HCT116 (cell line): ENCODE data around the gene EFCAB8. TPM values are rescaled to one million over a fixed set of nuclear protein-coding genes. Genes with fewer than 3 reads are reported as not detected.

Source experiments
- ATAC-seq: fragments of 200-7000 bp; cut with Tn5 transposase; 2 replicates; pipeline ENCODE4 v1.9.1; 2020; ENCODE audit warnings: mild to moderate bottlenecking, moderate library complexity
- BruUV-seq: library from RNA; stranded (reverse); fragments of 400-500 nt; replicated peaks from 2 replicates; lab custom pipeline; 2021; lab: Mats Ljungman, UMichigan
- CTCF ChIA-PET: fragments of 300-600 bp; sonication (Branson Sonifier 250); formaldehyde crosslinking; loops from one replicate; lab custom pipeline; 2021; ENCODE audit warnings: antibody characterized with exemption; lab: Charles Lee
- POLR2A ChIA-PET: fragments of 300-600, 350-600 bp; sonication (Branson Sonifier 250); formaldehyde crosslinking; loops from one replicate; lab custom pipeline; 2021; ENCODE audit warnings: antibody characterized with exemption; lab: Charles Lee
- RAD21 ChIA-PET, 2 experiments: fragments of 300-600 bp; sonication (Branson Sonifier 250); formaldehyde crosslinking; loops; one replicate each; lab custom pipeline; 2023; ENCODE audit warnings: low total read pairs in 2 of 2; ENCODE audit not compliant: uncharacterized antibody in 2 of 2, unreplicated experiment in 2 of 2, low non-redundant PET in 1 of 2; lab: Charles Lee
- DNase-seq: peaks from one replicate; pipeline ENCODE4 v3.0.0-alpha.2; 2010; ENCODE audit warnings: low read depth, low spot score
- H2AFZ ChIP-seq: fragments of 200-600 bp; shearing (Covaris generic), sonication (generic); 2 replicates; pipeline ENCODE4 v1.6.1; 2017; ENCODE audit warnings: low read depth, mixed run types, mixed read lengths, antibody characterized with exemption, low read length; ENCODE audit not compliant: poor library complexity, severe bottlenecking
- H3K27ac ChIP-seq: 2 replicates; pipeline ENCODE4 v1.5.1; 2012; ENCODE audit warnings: low read depth, low read length
- H3K27me3 ChIP-seq: fragments of 200-600 bp; sonication (generic); 2 replicates; pipeline ENCODE4 v1.6.1; 2016; ENCODE audit warnings: mixed run types, low read length, mixed read lengths; ENCODE audit not compliant: insufficient read depth
- H3K36me3 ChIP-seq, 2 experiments: fragments of 200-500 bp in 1 of 2; fragments of 200-600 bp in 1 of 2; sonication (Bioruptor generic) in 1 of 2; sonication (generic) in 1 of 2; 2 replicates each; pipeline versions ENCODE4 v1.5.1 to v1.6.1; 2014 to 2016; ENCODE audit warnings: low read length in 2 of 2, inconsistent platforms in 1 of 2, mixed read lengths in 1 of 2, mixed run types in 1 of 2; ENCODE audit not compliant: insufficient read depth in 2 of 2, control insufficient read depth in 1 of 2
- H3K4me1 ChIP-seq, 2 experiments: fragments of 200-600 bp in 1 of 2; sonication (generic) in 1 of 2; 2 replicates each; pipeline versions ENCODE4 v1.5.1 to v1.6.1; 2012 to 2017; ENCODE audit warnings: low read length in 2 of 2, inconsistent platforms in 1 of 2, mild to moderate bottlenecking in 1 of 2, mixed read lengths in 1 of 2, mixed run types in 1 of 2, moderate library complexity in 1 of 2; ENCODE audit not compliant: insufficient read depth in 2 of 2, control insufficient read depth in 1 of 2
- H3K4me2 ChIP-seq: fragments of 200-600 bp; sonication (generic); 2 replicates; pipeline ENCODE4 v1.6.1; 2017; ENCODE audit warnings: mixed run types, low read length, mixed read lengths
- H3K4me3 ChIP-seq, 2 experiments: fragments of 200-600 bp in 1 of 2; sonication (generic) in 1 of 2; replicated peaks in 1 of 2; 2 replicates each; pipeline ENCODE4 v1.5.1; 2011 to 2016; ENCODE audit warnings: low read length in 2 of 2, control low read depth in 1 of 2, low read depth in 1 of 2, mild to moderate bottlenecking in 1 of 2, mixed read lengths in 1 of 2, mixed run types in 1 of 2
- H3K79me2 ChIP-seq: fragments of 200-600 bp; sonication (generic); 2 replicates; pipeline ENCODE4 v1.6.1; 2017; ENCODE audit warnings: mild to moderate bottlenecking, mixed run types, low read length, moderate library complexity, mixed read lengths; ENCODE audit not compliant: insufficient read depth
- H3K9ac ChIP-seq: fragments of 200-600 bp; sonication (generic); 2 replicates; pipeline ENCODE4 v1.6.1; 2016; ENCODE audit warnings: low read length, mixed read lengths
- H3K9me2 ChIP-seq: fragments of 200-600 bp; sonication (generic), shearing (Covaris generic); 2 replicates; pipeline ENCODE4 v1.6.1; 2017; ENCODE audit warnings: mixed run types, mild to moderate bottlenecking, moderate library complexity; ENCODE audit not compliant: insufficient read depth
- H3K9me3 ChIP-seq, 2 experiments: fragments of 200-500 bp in 1 of 2; fragments of 200-600 bp in 1 of 2; sonication (Bioruptor generic) in 1 of 2; sonication (generic) in 1 of 2; 2 replicates each; pipeline ENCODE4 v1.6.1; 2014 to 2017; ENCODE audit warnings: low read length in 2 of 2, mixed read lengths in 2 of 2, inconsistent platforms in 1 of 2, low read depth in 1 of 2, mild to moderate bottlenecking in 1 of 2, mixed run types in 1 of 2, moderate library complexity in 1 of 2; ENCODE audit not compliant: control insufficient read depth in 1 of 2, insufficient read depth in 1 of 2
- H4K20me1 ChIP-seq: fragments of 200-600 bp; sonication (generic), shearing (Covaris generic); 2 replicates; pipeline ENCODE4 v1.6.1; 2017; ENCODE audit warnings: mixed run types, mild to moderate bottlenecking, moderate library complexity; ENCODE audit not compliant: insufficient read depth
- ELF1 ChIP-seq: IDR thresholded peaks from 2 replicates; pipeline ENCODE4 v1.6.1; 2012; ENCODE audit warnings: low read depth, borderline replicate concordance
- EZH2 ChIP-seq: fragments of 200-600 bp; sonication (generic); IDR thresholded peaks from 2 replicates; pipeline ENCODE4 v1.6.1; 2017; ENCODE audit warnings: antibody characterized with exemption, mixed run types
- EZH2phosphoT487 ChIP-seq: fragments of 200-600 bp; IDR thresholded peaks from 2 replicates; pipeline ENCODE4 v1.6.1; 2018; ENCODE audit warnings: antibody characterized with exemption, borderline replicate concordance
- JUND ChIP-seq: IDR thresholded peaks from 2 replicates; pipeline ENCODE4 v1.6.1; 2012
- POLR2A ChIP-seq: IDR thresholded peaks from 2 replicates; pipeline ENCODE4 v1.7.0; 2011; ENCODE audit warnings: borderline replicate concordance; ENCODE audit not compliant: insufficient read depth, insufficient read length; ENCODE audit errors: extremely low read depth
- POLR2AphosphoS5 ChIP-seq: IDR thresholded peaks from 2 replicates; pipeline ENCODE4 v1.6.1; 2011; ENCODE audit warnings: mild to moderate bottlenecking, low read depth, low read length, moderate library complexity
- RAD21 ChIP-seq: IDR thresholded peaks from 2 replicates; pipeline ENCODE4 v1.6.1; 2012; ENCODE audit warnings: low read depth, mild to moderate bottlenecking
- SP1 ChIP-seq: IDR thresholded peaks from 2 replicates; pipeline ENCODE4 v1.6.1; 2012; ENCODE audit warnings: low read depth
- TCF7L2 ChIP-seq: IDR thresholded peaks from 2 replicates; pipeline ENCODE4 v1.7.0; 2011; ENCODE audit warnings: borderline replicate concordance, inconsistent platforms; ENCODE audit not compliant: insufficient read depth, insufficient read length; ENCODE audit errors: extremely low read depth
- YY1 ChIP-seq: IDR thresholded peaks from 2 replicates; pipeline ENCODE4 v1.6.1; 2011; ENCODE audit warnings: low read length, low read depth, moderate library complexity, mild to moderate bottlenecking; ENCODE audit not compliant: insufficient replicate concordance; ENCODE audit errors: extremely low read depth
- ZFX ChIP-seq: fragments of 450-650 bp; IDR thresholded peaks from 2 replicates; pipeline ENCODE4 v1.6.1; 2017
- ZNF274 ChIP-seq: fragments of 200-500 bp; sonication (Bioruptor generic); IDR thresholded peaks from 2 replicates; pipeline ENCODE4 v1.6.1; 2014; ENCODE audit warnings: mild to moderate bottlenecking, low read depth, low read length, inconsistent platforms
- intact Hi-C: fragments of 100-400 bp; cut with micrococcal nuclease; formaldehyde crosslinking; loops from 2 replicates; pipeline ENCODE4 v1.10.0; 2022
- total RNA-seq: library from RNA; stranded (reverse); gene quantifications from one replicate; pipeline ENCODE4 v1.2.1, GENCODE V29; 2021; ENCODE audit not compliant: unreplicated experiment
- TF ChIP-seq, protein P1 (sequence below): IDR thresholded peaks from 2 replicates; pipeline ENCODE4 v1.6.1; 2012
- TF ChIP-seq, protein P2 (sequence below): IDR thresholded peaks from 2 replicates; pipeline ENCODE4 v1.6.1; 2012; ENCODE audit warnings: low read depth
- TF ChIP-seq, protein P3 (sequence below): IDR thresholded peaks from 2 replicates; pipeline ENCODE4 v1.6.1; 2012

EFCAB8 gene
- total RNA-seq, 1 experiment from 2014 or later, result 0.42 TPM

DNA sequence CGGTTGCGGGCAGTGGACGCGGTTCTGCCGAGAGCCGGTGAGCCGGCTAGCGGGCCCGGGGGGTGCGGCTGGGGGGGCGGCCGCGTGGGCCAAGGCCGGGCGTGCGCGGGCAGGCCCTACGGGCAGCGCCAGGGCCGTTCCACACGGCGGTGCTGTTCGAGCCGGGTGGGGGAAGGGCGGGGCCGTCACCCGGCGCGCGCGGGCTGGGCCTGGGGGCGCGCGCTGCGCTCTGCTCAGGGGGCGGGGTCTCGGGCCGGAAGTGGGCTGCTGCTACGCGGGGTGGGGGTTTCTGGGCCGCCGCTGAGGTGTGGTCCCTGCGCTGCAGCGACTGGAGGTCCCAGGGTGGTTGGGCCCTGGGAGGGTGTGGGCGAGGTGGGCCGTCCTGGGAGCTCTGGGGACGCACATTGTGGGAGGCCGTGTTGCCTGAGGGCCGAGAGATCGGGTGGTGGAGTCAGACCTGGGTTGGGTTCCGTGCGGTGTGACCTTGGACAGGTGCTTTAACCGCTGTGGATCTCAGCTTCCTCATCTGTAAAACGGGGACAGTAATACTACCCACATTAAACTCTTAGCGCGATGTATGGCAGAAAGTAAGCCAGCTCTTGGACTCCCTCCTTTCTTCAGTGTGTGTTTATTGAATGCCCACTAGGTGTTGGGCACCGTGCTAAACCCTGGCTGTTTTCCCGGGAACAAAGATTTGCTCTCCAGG lies 38.6 kb upstream of the EFCAB8 start:
- H3K27me3 ChIP-seq, result no peaks in the 10 kb centered on the region
- CTCF ChIA-PET, result interaction anchor here (1.0 to 1.4 kb wide), 3 partner anchors 30 to 146 kb away, joined by 3 to 8 read pairs (median 4); partner anchors contain the start of gene C20orf203
- no peaks in the 10 kb centered on the region for H3K9me3 ChIP-seq
- ATAC-seq (peak; percentile 90), DNase-seq (peak; percentile 15)
- H3K4me2 ChIP-seq, result peak overlapping the region; percentile 84
- H3K9me2 ChIP-seq, result no peaks in the 10 kb centered on the region
- TSS peak; percentile 63 for BruUV-seq
- POLR2A ChIA-PET, result interaction anchor here (0.6 to 1.0 kb wide), 7 partner anchors 35 to 1437 kb away, joined by 3 to 5 read pairs (median 3); partner anchors contain the start of gene DNMT3B
- H2AFZ ChIP-seq, result no peak overlapping the region
- intact Hi-C loops, result no loop called here
- peaks cover 52% of the 10 kb centered on the region for H3K79me2 ChIP-seq
- no peak for TF ChIP-seq EZH2
- TF ChIP-seq ZFX, result peak; percentile 53; the same call in 1 of the 2 replicates
- TF ChIP-seq RAD21, result no peak
- no peak for TF ChIP-seq YY1
- no peak for TF ChIP-seq SP1
- TF ChIP-seq, protein P1, sequence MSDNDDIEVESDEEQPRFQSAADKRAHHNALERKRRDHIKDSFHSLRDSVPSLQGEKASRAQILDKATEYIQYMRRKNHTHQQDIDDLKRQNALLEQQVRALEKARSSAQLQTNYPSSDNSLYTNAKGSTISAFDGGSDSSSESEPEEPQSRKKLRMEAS, result peak; percentile 25; the same call in 1 of the 2 replicates
- peak; percentile 45; the same call in 1 of the 2 replicates for TF ChIP-seq POLR2AphosphoS5
- TF ChIP-seq TCF7L2, result no peak
- TF ChIP-seq EZH2phosphoT487, result no peak
- no peak for TF ChIP-seq ELF1
- TF ChIP-seq, protein P2, sequence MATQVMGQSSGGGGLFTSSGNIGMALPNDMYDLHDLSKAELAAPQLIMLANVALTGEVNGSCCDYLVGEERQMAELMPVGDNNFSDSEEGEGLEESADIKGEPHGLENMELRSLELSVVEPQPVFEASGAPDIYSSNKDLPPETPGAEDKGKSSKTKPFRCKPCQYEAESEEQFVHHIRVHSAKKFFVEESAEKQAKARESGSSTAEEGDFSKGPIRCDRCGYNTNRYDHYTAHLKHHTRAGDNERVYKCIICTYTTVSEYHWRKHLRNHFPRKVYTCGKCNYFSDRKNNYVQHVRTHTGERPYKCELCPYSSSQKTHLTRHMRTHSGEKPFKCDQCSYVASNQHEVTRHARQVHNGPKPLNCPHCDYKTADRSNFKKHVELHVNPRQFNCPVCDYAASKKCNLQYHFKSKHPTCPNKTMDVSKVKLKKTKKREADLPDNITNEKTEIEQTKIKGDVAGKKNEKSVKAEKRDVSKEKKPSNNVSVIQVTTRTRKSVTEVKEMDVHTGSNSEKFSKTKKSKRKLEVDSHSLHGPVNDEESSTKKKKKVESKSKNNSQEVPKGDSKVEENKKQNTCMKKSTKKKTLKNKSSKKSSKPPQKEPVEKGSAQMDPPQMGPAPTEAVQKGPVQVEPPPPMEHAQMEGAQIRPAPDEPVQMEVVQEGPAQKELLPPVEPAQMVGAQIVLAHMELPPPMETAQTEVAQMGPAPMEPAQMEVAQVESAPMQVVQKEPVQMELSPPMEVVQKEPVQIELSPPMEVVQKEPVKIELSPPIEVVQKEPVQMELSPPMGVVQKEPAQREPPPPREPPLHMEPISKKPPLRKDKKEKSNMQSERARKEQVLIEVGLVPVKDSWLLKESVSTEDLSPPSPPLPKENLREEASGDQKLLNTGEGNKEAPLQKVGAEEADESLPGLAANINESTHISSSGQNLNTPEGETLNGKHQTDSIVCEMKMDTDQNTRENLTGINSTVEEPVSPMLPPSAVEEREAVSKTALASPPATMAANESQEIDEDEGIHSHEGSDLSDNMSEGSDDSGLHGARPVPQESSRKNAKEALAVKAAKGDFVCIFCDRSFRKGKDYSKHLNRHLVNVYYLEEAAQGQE, result no peak
- TF ChIP-seq, protein P3, sequence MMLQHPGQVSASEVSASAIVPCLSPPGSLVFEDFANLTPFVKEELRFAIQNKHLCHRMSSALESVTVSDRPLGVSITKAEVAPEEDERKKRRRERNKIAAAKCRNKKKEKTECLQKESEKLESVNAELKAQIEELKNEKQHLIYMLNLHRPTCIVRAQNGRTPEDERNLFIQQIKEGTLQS, result no peak
- no peak for TF ChIP-seq JUND
- no peak for TF ChIP-seq POLR2A
- no peak for TF ChIP-seq ZNF274
- TF ChIP-seq, all 23 proteins: peak for 3
- Histone ChIP-seq H3K4me1 (peaks cover 8 to 35% of the 10 kb centered on the region in 2 experiments; a peak in 3 of 4 replicates), H3K36me3 (no peaks in the 10 kb centered on the region), H3K27ac (peak overlapping the region; percentile 58), H3K9ac (peak overlapping the region; percentile 96), H4K20me1 (peaks cover 19% of the 10 kb centered on the region; the same call in 1 of the 2 replicates), H3K4me3 (peak overlapping the region; percentile 87 to 95)
- RAD21 ChIA-PET, result interaction anchor here in 1 of 2 experiments (0.6 kb wide), 1 partner anchor 144 kb away, joined by 4 read pairs; no protein-coding TSS in a partner anchor
